ENCODE measurements around the gene SLC12A5.
"Not testable (repeated sequence)": the region's sequence is repeated elsewhere in the genome, so short reads cannot be mapped to it uniquely, and the experiment has no call there.

Gene SLC12A5

DNA sequence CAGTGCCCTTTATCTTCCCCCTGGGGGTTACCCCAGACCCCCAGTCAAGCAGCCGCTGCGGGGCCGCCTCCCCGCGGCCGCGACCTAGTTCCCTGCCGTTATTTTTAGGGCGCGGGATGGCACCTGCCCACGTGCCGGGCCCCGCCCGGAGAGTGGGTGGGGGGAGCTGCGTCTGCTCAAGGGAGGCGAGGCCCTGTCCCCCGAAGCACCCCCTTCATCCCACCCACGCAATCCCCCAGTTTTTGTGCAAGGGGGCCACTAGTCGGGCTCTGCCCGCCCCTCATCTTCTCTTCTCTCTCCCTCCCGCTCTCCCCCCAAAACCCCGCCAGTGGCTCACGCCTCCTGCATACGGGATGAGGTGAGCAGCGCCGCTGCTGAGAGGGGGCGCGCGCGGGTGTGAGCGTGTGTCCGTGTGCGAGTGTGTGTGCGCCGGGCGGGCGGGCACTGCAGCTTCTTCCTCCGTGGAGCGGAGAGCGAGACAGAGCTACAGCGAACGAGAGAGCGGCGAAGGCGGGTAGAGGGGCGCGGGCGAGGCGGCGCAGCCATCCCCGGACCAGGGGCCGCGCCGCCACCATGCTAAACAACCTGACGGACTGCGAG, at the start of gene SLC12A5:
Gene SLC12A5 (plus strand): TSS at position 444 of the 600 bp plus-strand sequence. CDS start 130 bp downstream, at position 574.
- DNase-seq, result no peak

- no peak for DNase-seq
Observed at GRCh38 chr20:45981261-45981660, 47.8 kb upstream of the SLC12A5 start.

- no peak for DNase-seq
Observed at GRCh38 chr20:45983279-45983743, 45.7 kb upstream of the SLC12A5 start.

- DNase-seq, result no peak
Observed at GRCh38 chr20:45985573-45985972, 43.4 kb upstream of the SLC12A5 start.

- peak; percentile 50 for DNase-seq
Observed at GRCh38 chr20:45987108-45987780, 41.8 kb upstream of the SLC12A5 start.

DNA sequence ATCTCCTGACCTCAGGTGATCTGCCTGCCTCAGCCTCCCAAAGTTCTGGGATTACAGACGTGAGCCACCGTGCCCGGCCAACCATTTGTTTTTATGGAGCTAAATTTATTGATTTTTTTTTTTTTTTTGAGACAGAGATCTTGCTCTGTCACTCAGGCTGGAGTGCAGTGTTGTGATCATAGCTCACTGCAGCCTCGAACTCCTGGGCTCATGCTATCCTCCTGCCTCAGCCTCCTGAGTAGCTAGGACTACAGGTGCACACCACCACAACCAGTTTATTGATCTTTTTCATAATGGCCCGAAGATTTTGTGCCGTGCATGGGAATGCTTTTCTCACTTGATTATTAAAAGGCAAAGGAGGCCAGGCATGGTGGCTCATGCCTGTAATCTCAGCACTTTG, 40.2 kb upstream of the SLC12A5 start:
- not testable (repeated sequence) for DNase-seq

- no peak for DNase-seq
Observed at GRCh38 chr20:45991616-45992015, 37.4 kb upstream of the SLC12A5 start.

GRCh38 chr20:45993197-45993951, 35.6 kb upstream of the SLC12A5 start:
- DNase-seq, result no peak

DNA sequence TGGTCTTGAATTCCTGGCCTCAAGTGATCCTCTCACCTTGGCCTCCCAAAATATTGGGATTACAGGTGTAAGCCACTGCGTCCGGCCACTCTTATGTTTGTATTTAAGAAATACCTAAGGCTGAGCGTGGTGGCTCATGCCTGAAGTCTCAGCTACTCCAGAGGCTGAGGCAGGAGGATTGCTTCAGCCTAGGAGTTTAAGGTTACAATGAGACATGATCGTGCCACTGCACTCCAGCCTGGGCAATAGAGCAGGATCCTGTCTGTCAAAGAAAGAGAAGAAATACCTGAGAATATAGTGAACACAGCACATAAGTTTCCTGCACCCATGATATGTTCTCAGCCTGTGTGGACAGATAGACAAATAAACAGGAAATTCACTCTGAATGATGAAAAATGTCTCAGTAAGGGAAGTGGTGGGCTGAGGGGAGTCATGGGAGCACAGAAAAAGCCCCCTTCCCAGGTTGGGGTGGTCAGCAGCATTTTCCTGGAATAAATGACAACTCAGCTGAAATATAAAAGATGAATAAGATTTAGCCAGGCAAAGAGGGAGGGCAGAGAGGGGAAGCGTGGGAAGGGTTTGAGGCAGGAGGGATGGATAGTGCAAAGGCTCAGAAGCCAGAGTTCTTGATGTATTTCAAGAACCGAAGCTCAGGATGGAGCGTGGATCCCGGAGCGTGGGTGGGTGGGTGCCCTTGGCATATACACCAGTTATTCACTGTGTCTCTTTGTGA, 34.1 kb upstream of the SLC12A5 start:
- no peak for DNase-seq

DNA sequence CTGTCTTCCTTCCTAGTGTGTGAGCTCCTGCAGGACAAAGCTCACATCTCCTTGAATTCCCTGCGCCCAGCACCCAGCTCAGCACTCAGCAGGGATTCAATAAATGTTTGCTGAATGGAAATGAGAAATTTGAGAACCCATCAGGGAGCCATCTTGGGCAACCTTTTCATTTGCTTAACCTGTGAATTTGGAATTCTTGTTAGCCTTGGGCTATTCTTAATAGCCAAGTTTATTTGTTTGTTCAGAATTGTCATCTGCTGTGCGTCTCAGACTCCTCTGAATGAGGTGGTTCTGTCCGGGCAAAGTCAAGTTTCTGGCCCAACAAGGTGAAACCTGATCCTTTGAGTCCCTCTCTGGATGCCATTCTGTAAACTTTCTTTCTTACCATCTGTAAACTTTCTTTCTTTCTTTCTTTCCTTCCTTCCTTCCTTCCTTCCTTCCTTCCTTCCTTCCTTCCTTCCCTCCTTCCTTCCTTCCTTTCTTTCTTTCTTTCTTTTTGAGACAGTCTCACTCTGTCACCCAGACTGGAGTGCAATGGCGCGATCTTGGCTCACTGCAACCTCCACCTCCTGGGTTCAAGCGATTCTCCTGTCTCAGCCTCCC, 33.4 kb upstream of the SLC12A5 start:
- DNase-seq, result not testable (repeated sequence)

GRCh38 chr20:45997187-45997586, 31.8 kb upstream of the SLC12A5 start:
- DNase-seq, result no peak

- DNase-seq, result no peak
Observed at GRCh38 chr20:45998337-45998736, 30.7 kb upstream of the SLC12A5 start.

- no peak for DNase-seq
Observed at GRCh38 chr20:45998761-45999160, 30.3 kb upstream of the SLC12A5 start.

GRCh38 chr20:45999557-46000261, 29.3 kb upstream of the SLC12A5 start:
- DNase-seq, result no peak

- DNase-seq, result no peak
Observed at GRCh38 chr20:46000262-46000996, 28.6 kb upstream of the SLC12A5 start.

- no peak for DNase-seq
Observed at GRCh38 chr20:46001498-46001897, 27.5 kb upstream of the SLC12A5 start.

- DNase-seq, result no peak
Observed at GRCh38 chr20:46002008-46002407, 27.0 kb upstream of the SLC12A5 start.

- DNase-seq, result no peak
Observed at GRCh38 chr20:46004187-46004586, 24.8 kb upstream of the SLC12A5 start.

DNA sequence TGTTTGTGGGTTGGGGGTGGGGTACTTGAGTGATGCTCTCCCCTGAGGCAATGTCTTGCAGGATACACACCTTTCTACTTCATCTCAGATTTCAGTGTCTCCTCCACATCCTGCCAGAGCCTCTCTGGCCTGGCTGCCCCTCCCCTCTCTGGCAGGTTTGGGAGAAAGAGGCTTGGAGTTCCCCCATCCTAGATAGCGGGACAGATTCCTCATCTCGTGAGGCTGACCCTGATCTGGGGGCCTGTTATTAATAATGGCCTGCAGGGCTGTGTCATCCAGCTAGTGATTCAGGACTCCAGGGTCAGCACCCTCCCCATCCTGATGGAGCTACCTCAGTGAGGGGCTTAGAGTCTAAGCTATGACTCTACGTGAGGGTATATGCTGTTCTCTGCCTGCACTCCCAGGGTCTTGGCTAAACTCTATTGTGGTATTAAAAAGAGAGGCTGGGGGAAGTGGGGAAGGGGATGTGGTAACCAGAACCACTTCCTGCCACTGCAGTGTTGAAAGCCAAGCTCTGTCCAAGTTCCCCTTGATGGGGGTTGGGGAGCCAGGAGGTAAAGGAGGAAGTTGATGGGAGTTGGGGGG, 24.0 kb upstream of the SLC12A5 start:
- DNase-seq, result no peak

- no peak for DNase-seq
Observed at GRCh38 chr20:46006022-46006705, 22.9 kb upstream of the SLC12A5 start.
